IPS-11a (cell line): ENCODE measurements around the gene LOXL4.

Source experiments
- H3K4me3 ChIP-seq: one replicate; pipeline ENCODE4 v1.5.1; 2013; ENCODE audit warnings: low read depth, low read length, control low read depth

LOXL4 gene

GRCh38 chr10:98265403-98266378, 2.3 kb downstream of the LOXL4 start:
- no peak overlapping the region for H3K4me3 ChIP-seq

- no peak overlapping the region for H3K4me3 ChIP-seq
Observed at GRCh38 chr10:98264378-98265065, 3.5 kb downstream of the LOXL4 start.

GRCh38 chr10:98263088-98263487, 4.9 kb downstream of the LOXL4 start:
- no peak overlapping the region for H3K4me3 ChIP-seq

GRCh38 chr10:98262571-98262970, 5.4 kb downstream of the LOXL4 start:
- H3K4me3 ChIP-seq, result no peak overlapping the region

GRCh38 chr10:98261436-98262277, 6.3 kb downstream of the LOXL4 start:
- H3K4me3 ChIP-seq, result no peak overlapping the region

- no peak overlapping the region for H3K4me3 ChIP-seq
Observed at GRCh38 chr10:98260752-98261151, 7.2 kb downstream of the LOXL4 start.

GRCh38 chr10:98260350-98260749, 7.6 kb downstream of the LOXL4 start:
- no peak overlapping the region for H3K4me3 ChIP-seq

GRCh38 chr10:98259606-98260315, 8.2 kb downstream of the LOXL4 start:
- H3K4me3 ChIP-seq, result no peak overlapping the region

- H3K4me3 ChIP-seq, result no peak overlapping the region
Observed at GRCh38 chr10:98258683-98259454, 9.1 kb downstream of the LOXL4 start.

GRCh38 chr10:98257961-98258360, 10.0 kb downstream of the LOXL4 start:
- no peak overlapping the region for H3K4me3 ChIP-seq

- H3K4me3 ChIP-seq, result no peak overlapping the region
Observed at GRCh38 chr10:98257198-98257597, 10.8 kb downstream of the LOXL4 start.

GRCh38 chr10:98256692-98257091, 11.3 kb downstream of the LOXL4 start:
- H3K4me3 ChIP-seq, result no peak overlapping the region

GRCh38 chr10:98255146-98255877, 12.7 kb downstream of the LOXL4 start:
- no peak overlapping the region for H3K4me3 ChIP-seq

GRCh38 chr10:98254234-98254974, 13.6 kb downstream of the LOXL4 start:
- no peak overlapping the region for H3K4me3 ChIP-seq

GRCh38 chr10:98253499-98253898, 14.5 kb downstream of the LOXL4 start:
- H3K4me3 ChIP-seq, result no peak overlapping the region

GRCh38 chr10:98252464-98252863, 15.5 kb downstream of the LOXL4 start:
- H3K4me3 ChIP-seq, result no peak overlapping the region

- no peak overlapping the region for H3K4me3 ChIP-seq
Observed at GRCh38 chr10:98251399-98251798, 16.6 kb downstream of the LOXL4 start.

GRCh38 chr10:98249134-98249533, 18.9 kb downstream of the LOXL4 start:
- no peak overlapping the region for H3K4me3 ChIP-seq
